HCT116 (cell line): Measurements from ENCODE around the gene ZMYND10. TPM values are rescaled to one million over a fixed set of nuclear protein-coding genes. Genes with fewer than 3 reads are reported as not detected.

ENCODE experiments used
- ATAC-seq: fragments of 200-7000 bp; cut with Tn5 transposase; 2 replicates; pipeline ENCODE4 v1.9.1; 2020; ENCODE audit warnings: mild to moderate bottlenecking, moderate library complexity
- BruUV-seq: library from RNA; stranded (reverse); fragments of 400-500 nt; replicated peaks from 2 replicates; lab custom pipeline; 2021; lab: Mats Ljungman, UMichigan
- CTCF ChIA-PET: fragments of 300-600 bp; sonication (Branson Sonifier 250); formaldehyde crosslinking; loops from one replicate; lab custom pipeline; 2021; ENCODE audit warnings: antibody characterized with exemption; lab: Charles Lee
- POLR2A ChIA-PET: fragments of 300-600, 350-600 bp; sonication (Branson Sonifier 250); formaldehyde crosslinking; loops from one replicate; lab custom pipeline; 2021; ENCODE audit warnings: antibody characterized with exemption; lab: Charles Lee
- RAD21 ChIA-PET, 2 experiments: fragments of 300-600 bp; sonication (Branson Sonifier 250); formaldehyde crosslinking; loops; one replicate each; lab custom pipeline; 2023; ENCODE audit warnings: low total read pairs in 2 of 2; ENCODE audit not compliant: uncharacterized antibody in 2 of 2, unreplicated experiment in 2 of 2, low non-redundant PET in 1 of 2; lab: Charles Lee
- DNase-seq: peaks from one replicate; pipeline ENCODE4 v3.0.0-alpha.2; 2010; ENCODE audit warnings: low read depth, low spot score
- H2AFZ ChIP-seq: fragments of 200-600 bp; shearing (Covaris generic), sonication (generic); 2 replicates; pipeline ENCODE4 v1.6.1; 2017; ENCODE audit warnings: low read depth, mixed run types, mixed read lengths, antibody characterized with exemption, low read length; ENCODE audit not compliant: poor library complexity, severe bottlenecking
- H3K27ac ChIP-seq: 2 replicates; pipeline ENCODE4 v1.5.1; 2012; ENCODE audit warnings: low read depth, low read length
- H3K27me3 ChIP-seq: fragments of 200-600 bp; sonication (generic); 2 replicates; pipeline ENCODE4 v1.6.1; 2016; ENCODE audit warnings: mixed run types, low read length, mixed read lengths; ENCODE audit not compliant: insufficient read depth
- H3K36me3 ChIP-seq, 2 experiments: fragments of 200-500 bp in 1 of 2; fragments of 200-600 bp in 1 of 2; sonication (Bioruptor generic) in 1 of 2; sonication (generic) in 1 of 2; 2 replicates each; pipeline versions ENCODE4 v1.5.1 to v1.6.1; 2014 to 2016; ENCODE audit warnings: low read length in 2 of 2, inconsistent platforms in 1 of 2, mixed read lengths in 1 of 2, mixed run types in 1 of 2; ENCODE audit not compliant: insufficient read depth in 2 of 2, control insufficient read depth in 1 of 2
- H3K4me1 ChIP-seq, 2 experiments: fragments of 200-600 bp in 1 of 2; sonication (generic) in 1 of 2; 2 replicates each; pipeline versions ENCODE4 v1.5.1 to v1.6.1; 2012 to 2017; ENCODE audit warnings: low read length in 2 of 2, inconsistent platforms in 1 of 2, mild to moderate bottlenecking in 1 of 2, mixed read lengths in 1 of 2, mixed run types in 1 of 2, moderate library complexity in 1 of 2; ENCODE audit not compliant: insufficient read depth in 2 of 2, control insufficient read depth in 1 of 2
- H3K4me2 ChIP-seq: fragments of 200-600 bp; sonication (generic); 2 replicates; pipeline ENCODE4 v1.6.1; 2017; ENCODE audit warnings: mixed run types, low read length, mixed read lengths
- H3K4me3 ChIP-seq, 2 experiments: fragments of 200-600 bp in 1 of 2; sonication (generic) in 1 of 2; replicated peaks in 1 of 2; 2 replicates each; pipeline ENCODE4 v1.5.1; 2011 to 2016; ENCODE audit warnings: low read length in 2 of 2, control low read depth in 1 of 2, low read depth in 1 of 2, mild to moderate bottlenecking in 1 of 2, mixed read lengths in 1 of 2, mixed run types in 1 of 2
- H3K79me2 ChIP-seq: fragments of 200-600 bp; sonication (generic); 2 replicates; pipeline ENCODE4 v1.6.1; 2017; ENCODE audit warnings: mild to moderate bottlenecking, mixed run types, low read length, moderate library complexity, mixed read lengths; ENCODE audit not compliant: insufficient read depth
- H3K9ac ChIP-seq: fragments of 200-600 bp; sonication (generic); 2 replicates; pipeline ENCODE4 v1.6.1; 2016; ENCODE audit warnings: low read length, mixed read lengths
- H3K9me2 ChIP-seq: fragments of 200-600 bp; sonication (generic), shearing (Covaris generic); 2 replicates; pipeline ENCODE4 v1.6.1; 2017; ENCODE audit warnings: mixed run types, mild to moderate bottlenecking, moderate library complexity; ENCODE audit not compliant: insufficient read depth
- H3K9me3 ChIP-seq, 2 experiments: fragments of 200-500 bp in 1 of 2; fragments of 200-600 bp in 1 of 2; sonication (Bioruptor generic) in 1 of 2; sonication (generic) in 1 of 2; 2 replicates each; pipeline ENCODE4 v1.6.1; 2014 to 2017; ENCODE audit warnings: low read length in 2 of 2, mixed read lengths in 2 of 2, inconsistent platforms in 1 of 2, low read depth in 1 of 2, mild to moderate bottlenecking in 1 of 2, mixed run types in 1 of 2, moderate library complexity in 1 of 2; ENCODE audit not compliant: control insufficient read depth in 1 of 2, insufficient read depth in 1 of 2
- H4K20me1 ChIP-seq: fragments of 200-600 bp; sonication (generic), shearing (Covaris generic); 2 replicates; pipeline ENCODE4 v1.6.1; 2017; ENCODE audit warnings: mixed run types, mild to moderate bottlenecking, moderate library complexity; ENCODE audit not compliant: insufficient read depth
- EZH2phosphoT487 ChIP-seq: fragments of 200-600 bp; IDR thresholded peaks from 2 replicates; pipeline ENCODE4 v1.6.1; 2018; ENCODE audit warnings: antibody characterized with exemption, borderline replicate concordance
- FOSL1 ChIP-seq: IDR thresholded peaks from 2 replicates; pipeline ENCODE4 v1.6.1; 2012; ENCODE audit warnings: low read depth
- POLR2A ChIP-seq: IDR thresholded peaks from 2 replicates; pipeline ENCODE4 v1.7.0; 2011; ENCODE audit warnings: borderline replicate concordance; ENCODE audit not compliant: insufficient read depth, insufficient read length; ENCODE audit errors: extremely low read depth
- SRF ChIP-seq: IDR thresholded peaks from 2 replicates; pipeline ENCODE4 v1.6.1; 2012; ENCODE audit warnings: low read depth
- intact Hi-C: fragments of 100-400 bp; cut with micrococcal nuclease; formaldehyde crosslinking; loops from 2 replicates; pipeline ENCODE4 v1.10.0; 2022
- total RNA-seq: library from RNA; stranded (reverse); gene quantifications from one replicate; pipeline ENCODE4 v1.2.1, GENCODE V29; 2021; ENCODE audit not compliant: unreplicated experiment

Gene ZMYND10
- total RNA-seq, 1 experiment from 2014 or later = 3.3 TPM

- ChIA-PET CTCF (no interaction called here), RAD21 (no interaction called here), POLR2A (no interaction called here)
- H3K79me2 ChIP-seq = peaks cover 72% of the 10 kb centered on the region
- H4K20me1 ChIP-seq = no peaks in the 10 kb centered on the region; the same call in 1 of the 2 replicates
- ATAC-seq (no peak), DNase-seq (no peak)
- no peak overlapping the region for H2AFZ ChIP-seq
- H3K4me1 ChIP-seq = peaks cover 20 to 38% of the 10 kb centered on the region in 2 experiments
- TF ChIP-seq FOSL1 = no peak
- TF ChIP-seq EZH2phosphoT487 = no peak
- no peaks in the 10 kb centered on the region for H3K9me2 ChIP-seq
- H3K27ac ChIP-seq = no peak overlapping the region; the same call in 1 of the 2 replicates
- no peak overlapping the region for H3K4me2 ChIP-seq
- H3K36me3 ChIP-seq = peaks cover 30 to 41% of the 10 kb centered on the region in 2 experiments; a peak in 3 of 4 replicates
- BruUV-seq = no TSS peak
- no peaks in the 10 kb centered on the region for H3K9me3 ChIP-seq
- intact Hi-C loops = no loop called here
- no peak overlapping the region for H3K4me3 ChIP-seq
- H3K9ac ChIP-seq = peak overlapping the region; percentile 5; the same call in 1 of the 2 replicates
- H3K27me3 ChIP-seq = no peaks in the 10 kb centered on the region
Measured at GRCh38 chr3:50333744-50334328, 11.7 kb downstream of the ZMYND10 start.

GRCh38 chr3:50331364-50331907 is 14.1 kb downstream of the ZMYND10 start:
- ChIA-PET CTCF (no interaction called here), RAD21 (no interaction called here), POLR2A (no interaction called here)
- H3K9me2 ChIP-seq = no peaks in the 10 kb centered on the region
- H3K9ac ChIP-seq = no peak overlapping the region
- DNase-seq (no peak), ATAC-seq (no peak)
- peaks cover 30 to 37% of the 10 kb centered on the region in 2 experiments; a peak in 3 of 4 replicates for H3K36me3 ChIP-seq
- peaks cover 75% of the 10 kb centered on the region for H3K79me2 ChIP-seq
- no peak for TF ChIP-seq POLR2A
- TF ChIP-seq SRF = no peak
- intact Hi-C loops = no loop called here
- H2AFZ ChIP-seq = no peak overlapping the region
- no peak overlapping the region for H3K4me2 ChIP-seq
- peaks cover 18 to 36% of the 10 kb centered on the region in 2 experiments for H3K4me1 ChIP-seq
- no peaks in the 10 kb centered on the region for H3K9me3 ChIP-seq
- no peaks in the 10 kb centered on the region for H3K27me3 ChIP-seq
- H4K20me1 ChIP-seq = no peaks in the 10 kb centered on the region; the same call in 1 of the 2 replicates
- no peak overlapping the region for H3K27ac ChIP-seq
- BruUV-seq = no TSS peak
- no peak overlapping the region for H3K4me3 ChIP-seq
